Jurkat, Clone E6-1 (cell line): ENCODE data around the gene UNC5A.

ENCODE experiments used
- DNase-seq: peaks from one replicate; pipeline ENCODE4 v3.0.0-alpha.2; 2011; ENCODE audit warnings: low read depth, low spot score
- H3K4me3 ChIP-seq: 2 replicates; pipeline ENCODE4 v1.5.1; 2011; ENCODE audit warnings: mild to moderate bottlenecking, low read length, control low read depth, moderate library complexity

Gene UNC5A

GRCh38 chr5:176900780-176901204 is 90.4 kb downstream of the UNC5A start:
- no peak for DNase-seq
- no peak overlapping the region for H3K4me3 ChIP-seq

- DNase-seq = no peak
- no peak overlapping the region for H3K4me3 ChIP-seq
These were observed 91.1 kb downstream of the UNC5A start for GRCh38 chr5:176901260-176902101.

- DNase-seq = no peak
- no peak overlapping the region for H3K4me3 ChIP-seq
These were observed 91.9 kb downstream of the UNC5A start for GRCh38 chr5:176902102-176902814.

GRCh38 chr5:176902911-176903664 is 92.7 kb downstream of the UNC5A start:
- no peak overlapping the region for H3K4me3 ChIP-seq
- DNase-seq = no peak

GRCh38 chr5:176904276-176904675 is 93.9 kb downstream of the UNC5A start:
- H3K4me3 ChIP-seq = no peak overlapping the region
- DNase-seq = no peak

- DNase-seq = no peak
- no peak overlapping the region for H3K4me3 ChIP-seq
These were observed 95.8 kb downstream of the UNC5A start for GRCh38 chr5:176906126-176906525.

- DNase-seq = no peak
- H3K4me3 ChIP-seq = no peak overlapping the region
These were observed 96.4 kb downstream of the UNC5A start for GRCh38 chr5:176906796-176907195.

- no peak overlapping the region for H3K4me3 ChIP-seq
- DNase-seq = no peak
These were observed 98.5 kb downstream of the UNC5A start for GRCh38 chr5:176908675-176909368.

GRCh38 chr5:176912115-176912514 is 101.8 kb downstream of the UNC5A start:
- DNase-seq = no peak
- H3K4me3 ChIP-seq = no peak overlapping the region

GRCh38 chr5:176915906-176916305 is 105.5 kb downstream of the UNC5A start:
- no peak overlapping the region for H3K4me3 ChIP-seq
- no peak for DNase-seq

GRCh38 chr5:176916337-176916736 is 106.0 kb downstream of the UNC5A start:
- H3K4me3 ChIP-seq = no peak overlapping the region
- DNase-seq = no peak

- H3K4me3 ChIP-seq = no peak overlapping the region
- no peak for DNase-seq
These were observed 108.3 kb downstream of the UNC5A start for GRCh38 chr5:176918613-176919012.

GRCh38 chr5:176921714-176922113 is 111.4 kb downstream of the UNC5A start:
- no peak overlapping the region for H3K4me3 ChIP-seq
- DNase-seq = no peak

- DNase-seq = no peak
- no peak overlapping the region for H3K4me3 ChIP-seq
These were observed 112.5 kb downstream of the UNC5A start for GRCh38 chr5:176922817-176923216.

GRCh38 chr5:176927562-176927961 is 117.2 kb downstream of the UNC5A start:
- no peak overlapping the region for H3K4me3 ChIP-seq
- DNase-seq = no peak

GRCh38 chr5:176929654-176930053 is 119.3 kb downstream of the UNC5A start:
- DNase-seq = peak; percentile 54
- no peak overlapping the region for H3K4me3 ChIP-seq
